Epidermal melanocyte (primary cell): ENCODE measurements around the gene MEIS1.

Source experiments
- DNase-seq: peaks from one replicate; pipeline ENCODE4 v3.0.0; 2011; ENCODE audit warnings: low spot score; ENCODE audit not compliant: insufficient read length

Gene MEIS1

GRCh38 chr2:66534461-66534860 is 99.5 kb downstream of the MEIS1 start:
- no peak for DNase-seq

DNA sequence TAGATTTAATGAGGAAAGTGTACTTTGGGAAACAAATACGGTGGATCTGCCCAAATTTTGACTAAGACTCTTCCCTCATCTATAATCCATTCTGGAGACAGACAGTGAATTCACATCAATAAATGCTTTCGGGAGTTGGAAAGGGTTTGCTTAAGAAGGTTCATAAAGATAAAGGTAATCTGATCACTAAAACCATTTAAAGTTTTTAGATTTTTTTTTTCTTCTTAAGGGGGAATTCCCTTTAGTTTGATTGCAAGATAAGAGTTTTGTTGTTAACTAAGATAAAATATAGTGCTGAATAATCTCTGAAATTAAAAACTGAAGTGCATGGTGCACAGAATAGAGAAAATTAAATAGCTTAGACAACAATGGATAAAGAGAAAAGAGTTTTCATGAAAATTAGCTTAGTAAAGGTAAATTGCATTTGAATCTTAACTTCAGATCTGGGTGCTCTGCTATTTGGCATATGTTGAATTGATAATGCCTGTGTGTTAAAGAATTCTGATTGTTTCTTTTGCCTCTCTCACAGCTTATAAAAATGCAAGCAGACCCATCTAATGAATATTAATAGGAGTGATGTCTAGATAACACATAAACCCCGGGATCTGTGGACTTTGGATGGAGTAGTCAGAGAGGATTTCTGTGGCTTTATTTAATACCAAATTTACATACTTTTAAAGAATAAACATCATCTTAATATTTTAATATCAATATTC is 100.8 kb downstream of the MEIS1 start:
- no peak for DNase-seq

DNA sequence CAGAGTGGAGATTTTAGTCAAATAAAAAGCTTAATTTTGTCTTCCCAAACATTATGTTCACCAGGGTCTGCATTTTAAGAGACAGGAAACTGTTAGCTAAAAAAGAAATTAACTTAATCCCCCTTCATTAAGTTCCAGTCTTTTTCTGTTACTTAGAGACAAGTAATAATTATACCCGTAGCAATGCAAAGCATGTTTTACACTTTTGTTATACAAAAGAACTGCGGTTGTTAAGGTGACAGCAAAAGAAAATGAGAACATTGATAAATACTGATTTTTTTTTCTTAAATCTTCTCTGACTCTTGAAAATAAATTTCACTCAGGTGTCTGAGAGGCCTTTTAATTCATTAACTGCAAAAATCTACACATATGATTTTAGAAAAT is 101.4 kb downstream of the MEIS1 start:
- no peak for DNase-seq

- DNase-seq: no peak
Observed at GRCh38 chr2:66536997-66537396, 102.1 kb downstream of the MEIS1 start.

DNA sequence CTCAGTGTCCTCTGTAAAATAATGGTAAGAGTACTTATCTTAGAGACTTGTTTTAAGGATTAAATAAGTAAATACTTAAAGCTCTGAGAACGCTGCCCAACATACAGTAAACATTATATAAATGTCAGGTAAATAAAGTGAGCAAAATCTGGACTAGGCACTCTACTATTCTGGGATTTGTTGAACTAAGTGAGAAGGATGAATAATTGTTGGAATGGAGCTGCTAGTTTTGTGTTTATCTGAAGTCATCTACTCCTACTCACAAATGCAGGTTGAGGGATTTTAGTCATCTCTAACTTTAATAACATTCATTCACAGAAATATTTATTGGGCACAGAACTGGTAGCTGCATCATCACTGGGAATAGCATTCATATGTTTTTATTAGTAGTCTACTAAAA is 103.4 kb downstream of the MEIS1 start:
- DNase-seq: no peak

GRCh38 chr2:66539452-66539851 is 104.5 kb downstream of the MEIS1 start:
- DNase-seq: no peak

- DNase-seq: no peak
Observed at GRCh38 chr2:66541646-66542045, 106.7 kb downstream of the MEIS1 start.

DNA sequence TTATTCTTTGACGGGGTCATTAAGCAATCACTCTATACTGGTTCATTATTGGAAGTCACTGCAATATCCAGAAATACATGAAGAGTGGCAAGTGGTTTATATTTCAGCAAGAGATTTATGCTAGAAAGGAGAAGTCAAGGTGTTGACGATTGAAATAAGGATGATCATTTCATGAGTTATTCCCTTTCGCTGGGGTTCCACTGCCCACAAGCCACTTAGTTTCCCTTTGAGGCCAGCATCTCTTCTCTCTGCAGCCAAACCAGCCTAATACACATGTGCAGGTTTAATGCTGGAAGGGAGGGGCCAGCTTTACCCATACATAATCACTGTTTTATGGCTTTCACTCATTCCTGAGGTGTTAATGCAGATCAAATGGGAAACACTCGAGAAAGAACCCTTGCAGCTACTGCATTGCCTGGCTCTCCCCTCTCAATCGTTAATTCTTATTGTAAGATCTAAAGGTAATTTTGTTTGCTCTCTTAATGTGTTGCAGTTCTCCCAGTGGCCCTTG is 108.4 kb downstream of the MEIS1 start:
- DNase-seq: no peak

DNA sequence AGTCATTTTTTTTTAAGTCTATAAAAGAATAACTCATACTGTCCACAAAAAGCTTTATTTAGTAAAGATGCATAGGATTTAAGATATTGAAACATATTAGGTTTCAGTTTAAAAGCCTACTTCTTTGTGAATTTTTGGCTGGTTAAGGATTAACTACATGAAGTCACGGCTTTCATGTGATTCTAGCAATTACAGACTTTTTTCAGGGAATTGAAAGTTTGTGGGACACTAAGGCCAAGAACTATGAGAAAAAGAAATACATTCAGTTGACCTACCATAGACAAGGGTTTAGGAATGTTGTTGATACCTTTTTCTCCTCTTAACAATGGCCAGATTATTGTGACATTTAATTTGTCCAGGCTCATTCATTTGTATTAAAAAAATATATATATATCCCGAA is 109.3 kb downstream of the MEIS1 start:
- DNase-seq: no peak

GRCh38 chr2:66545258-66545657 is 110.3 kb downstream of the MEIS1 start:
- DNase-seq: no peak

DNA sequence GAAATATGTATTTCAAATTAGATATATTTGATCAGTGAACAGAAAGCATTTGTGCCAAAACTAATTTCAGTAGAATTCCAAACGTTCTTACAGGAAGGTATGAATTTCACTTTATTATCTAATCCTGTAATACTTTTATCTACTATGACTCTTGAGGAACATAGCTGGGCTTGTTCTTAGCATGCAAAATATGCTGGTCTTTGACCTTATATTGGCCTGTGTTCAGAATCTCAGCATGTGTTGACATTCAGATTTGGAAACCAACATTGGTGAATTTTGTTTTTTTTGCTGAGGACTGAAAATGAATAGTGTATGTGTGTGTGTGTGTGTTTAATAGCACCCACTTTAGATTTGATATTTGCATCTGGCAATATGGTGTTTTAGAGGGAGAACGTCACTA is 112.2 kb downstream of the MEIS1 start:
- no peak for DNase-seq

GRCh38 chr2:66547887-66548286 is 113.0 kb downstream of the MEIS1 start:
- DNase-seq: no peak

DNA sequence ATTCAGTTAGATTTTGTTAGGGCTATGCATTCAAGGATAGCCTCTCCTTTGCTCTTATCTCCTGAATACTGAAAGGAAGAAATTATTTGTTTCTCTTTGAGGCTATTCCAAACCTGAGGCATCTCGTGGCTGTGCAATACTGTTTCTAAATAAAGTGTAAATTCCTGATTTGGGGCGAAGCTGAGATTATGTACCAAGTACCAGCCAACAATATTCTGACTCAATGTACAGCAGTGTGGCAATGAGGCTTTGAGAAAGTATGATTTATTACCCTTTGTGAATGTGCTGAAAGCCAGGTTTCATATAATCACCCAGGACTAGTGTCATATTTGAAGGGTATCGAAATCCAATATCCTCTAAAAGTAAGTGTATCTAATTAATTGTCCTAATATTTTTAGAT is 113.5 kb downstream of the MEIS1 start:
- no peak for DNase-seq

- no peak for DNase-seq
Observed at GRCh38 chr2:66550826-66551225, 115.9 kb downstream of the MEIS1 start.

- no peak for DNase-seq
Observed at GRCh38 chr2:66553370-66553769, 118.4 kb downstream of the MEIS1 start.

GRCh38 chr2:66555091-66555490 is 120.2 kb downstream of the MEIS1 start:
- DNase-seq: no peak

DNA sequence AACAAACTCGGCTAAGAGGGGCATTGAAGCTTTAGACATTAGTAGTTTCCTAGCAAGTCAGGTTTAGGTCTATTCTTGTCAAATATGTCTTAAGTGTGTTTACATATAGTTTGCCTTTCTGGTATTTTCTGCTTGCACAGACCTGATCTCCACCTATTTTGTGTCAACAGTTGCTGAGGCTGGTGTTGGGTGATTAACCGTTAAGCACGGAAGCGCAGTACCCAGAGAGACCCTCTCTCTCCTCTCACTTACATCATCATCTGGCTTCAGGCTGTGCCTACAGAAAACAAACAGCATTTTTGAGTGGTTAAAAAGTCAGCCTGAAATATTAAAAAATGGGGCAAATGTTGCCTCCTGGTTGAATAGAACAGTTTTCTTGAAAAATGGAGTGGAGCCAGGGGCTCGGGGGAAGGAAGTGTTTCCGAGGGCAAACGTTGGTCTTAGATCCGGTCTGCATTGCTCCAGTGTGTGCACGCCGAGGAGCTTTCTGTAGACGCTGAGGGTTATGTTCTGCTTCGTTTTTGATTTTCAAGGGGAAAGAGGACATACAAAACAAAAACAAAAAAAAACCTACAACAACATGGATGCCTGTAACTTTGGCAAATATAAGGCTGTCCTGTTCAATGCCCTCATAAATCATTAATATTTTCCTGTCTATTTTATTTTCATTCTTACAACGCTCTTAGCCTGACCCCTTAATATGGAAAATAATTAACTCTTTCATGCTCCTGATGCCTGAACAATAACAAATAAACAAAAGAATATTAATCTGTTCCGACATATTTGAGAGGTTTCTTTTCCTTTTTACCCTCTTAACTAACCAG is 120.8 kb downstream of the MEIS1 start:
- DNase-seq: no peak

DNA sequence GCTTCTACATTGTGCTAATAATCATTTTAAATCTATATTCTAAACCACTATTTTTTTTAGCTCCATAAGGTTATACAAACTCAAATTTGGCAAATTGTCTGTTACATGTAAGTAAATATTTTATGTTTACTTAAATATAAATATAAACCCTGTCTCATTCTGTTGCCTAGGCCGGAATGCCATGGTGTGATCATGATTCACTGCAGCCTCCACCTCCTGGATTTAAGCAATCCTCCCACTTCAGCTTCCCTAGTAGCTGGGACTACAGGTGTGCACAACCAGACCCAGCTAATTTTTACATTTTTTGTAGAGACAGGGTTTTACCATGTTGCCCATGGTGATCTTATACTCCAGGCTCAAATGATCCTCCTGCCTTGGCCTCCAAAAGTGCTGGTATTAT is 124.7 kb downstream of the MEIS1 start:
- DNase-seq: no peak

DNA sequence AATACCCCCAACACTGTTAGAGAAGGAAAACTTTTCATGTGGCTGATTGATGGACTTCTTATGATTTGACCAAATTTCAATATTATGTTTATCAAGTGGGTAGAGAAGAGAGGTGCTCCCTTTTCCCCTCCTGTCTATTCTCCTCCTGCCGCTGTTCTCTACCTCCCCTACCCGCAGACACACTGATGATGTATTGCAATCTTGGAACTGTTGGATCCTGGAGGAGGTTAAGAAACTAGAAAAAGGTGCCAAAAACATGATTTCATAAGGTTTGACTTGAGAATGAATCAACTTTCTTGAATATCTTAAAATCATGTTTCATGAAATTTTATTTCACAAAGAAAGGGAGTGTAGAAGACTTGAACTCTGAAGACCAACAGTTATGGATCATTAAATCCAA is 125.8 kb downstream of the MEIS1 start:
- DNase-seq: no peak

GRCh38 chr2:66561645-66562303 is 126.8 kb downstream of the MEIS1 start:
- DNase-seq: no peak

DNA sequence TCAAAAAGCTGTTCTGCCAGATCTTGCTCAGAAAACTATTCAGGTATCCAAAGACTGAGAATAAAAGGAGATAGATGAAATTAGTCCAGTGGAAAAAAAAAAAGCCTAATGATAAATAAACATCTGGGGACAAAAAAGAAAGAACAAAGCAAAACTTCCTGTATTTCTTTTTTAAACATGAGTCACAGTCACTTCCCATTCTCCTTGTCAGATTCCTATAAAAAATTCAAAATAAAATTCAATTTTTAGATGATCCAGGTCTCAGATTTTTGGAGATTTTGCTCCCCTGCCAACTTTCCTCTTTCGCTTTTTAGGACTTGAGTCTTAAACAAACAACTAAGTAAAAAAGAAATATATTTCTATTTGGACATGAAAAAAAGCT is 127.4 kb downstream of the MEIS1 start:
- no peak for DNase-seq

GRCh38 chr2:66563473-66563872 is 128.5 kb downstream of the MEIS1 start:
- DNase-seq: no peak
